Measurements from ENCODE around the gene NIT1. TPM values are rescaled to one million over a fixed set of nuclear protein-coding genes. Genes with fewer than 3 reads are reported as not detected.

Gene NIT1
- total RNA-seq, 2 experiments from 2014 or later, result 34.3 to 39.3 TPM

- Mint-ChIP-seq H3K36me3 (peaks cover under 1% of the 10 kb centered on the region), H3K27me3 (no peaks in the 10 kb centered on the region), H3K4me1 (peaks cover 2% of the 10 kb centered on the region), H3K9me3 (no peaks in the 10 kb centered on the region), H3K27ac (no peak overlapping the region), H3K4me3 (no peak overlapping the region)
- DNase-seq, result no peak
These were observed 23.0 kb downstream of the NIT1 start for GRCh38 chr1:161140755-161141400.

GRCh38 chr1:161145832-161146231, 27.9 kb downstream of the NIT1 start:
- Mint-ChIP-seq H3K27ac (no peak overlapping the region), H3K4me3 (no peak overlapping the region), H3K27me3 (no peaks in the 10 kb centered on the region), H3K9me3 (no peaks in the 10 kb centered on the region), H3K4me1 (no peaks in the 10 kb centered on the region), H3K36me3 (no peaks in the 10 kb centered on the region)
- DNase-seq, result no peak

GRCh38 chr1:161153176-161153575, 35.3 kb downstream of the NIT1 start:
- Mint-ChIP-seq H3K27ac (peak overlapping the region; percentile 85), H3K36me3 (peaks cover 9% of the 10 kb centered on the region), H3K9me3 (no peaks in the 10 kb centered on the region), H3K4me3 (peak overlapping the region; percentile 94), H3K4me1 (peaks cover 10% of the 10 kb centered on the region), H3K27me3 (no peaks in the 10 kb centered on the region)
- no peak for DNase-seq

GRCh38 chr1:161153682-161154337, 35.9 kb downstream of the NIT1 start, which contains the start of gene UFC1:
UFC1 (plus strand) TSS chr1:161153978; CDS start chr1:161153998, 20 bp downstream.
- H3K27me3 Mint-ChIP-seq, result no peaks in the 10 kb centered on the region
- H3K27ac Mint-ChIP-seq, result peak within 1 kb of the TSS; percentile 100
- peaks cover 16% of the 10 kb centered on the region for H3K4me1 Mint-ChIP-seq
- H3K36me3 Mint-ChIP-seq, result peaks cover 9% of the 10 kb centered on the region
- H3K4me3 Mint-ChIP-seq, result peak within 1 kb of the TSS; percentile 94
- peak; percentile 81 for DNase-seq
- no peaks in the 10 kb centered on the region for H3K9me3 Mint-ChIP-seq

GRCh38 chr1:161157867-161158266, 40.0 kb downstream of the NIT1 start:
- no peak for DNase-seq
- H3K36me3 Mint-ChIP-seq, result peaks cover 11% of the 10 kb centered on the region
- H3K27ac Mint-ChIP-seq, result no peak overlapping the region
- no peaks in the 10 kb centered on the region for H3K27me3 Mint-ChIP-seq
- H3K4me3 Mint-ChIP-seq, result no peak overlapping the region
- no peaks in the 10 kb centered on the region for H3K9me3 Mint-ChIP-seq
- peaks cover 39% of the 10 kb centered on the region for H3K4me1 Mint-ChIP-seq

GRCh38 chr1:161158316-161159010, 40.6 kb downstream of the NIT1 start:
- Mint-ChIP-seq H3K27me3 (no peaks in the 10 kb centered on the region), H3K9me3 (no peaks in the 10 kb centered on the region), H3K4me1 (peaks cover 40% of the 10 kb centered on the region), H3K27ac (peak overlapping the region; percentile 86), H3K36me3 (peaks cover 16% of the 10 kb centered on the region), H3K4me3 (peak overlapping the region; percentile 84)
- DNase-seq, result no peak

GRCh38 chr1:161159087-161159912, 41.4 kb downstream of the NIT1 start, which contains the start of gene USP21:
USP21 (plus strand) TSS chr1:161159500; CDS start chr1:161160641, 1,141 bp downstream.
- H3K36me3 Mint-ChIP-seq, result peaks cover 18% of the 10 kb centered on the region
- DNase-seq, result peak; percentile 92
- H3K4me1 Mint-ChIP-seq, result peaks cover 40% of the 10 kb centered on the region
- no peaks in the 10 kb centered on the region for H3K27me3 Mint-ChIP-seq
- peak within 1 kb of the TSS; percentile 84 for H3K4me3 Mint-ChIP-seq
- no peaks in the 10 kb centered on the region for H3K9me3 Mint-ChIP-seq
- H3K27ac Mint-ChIP-seq, result peak within 1 kb of the TSS; percentile 86

GRCh38 chr1:161159913-161160243, 42.0 kb downstream of the NIT1 start:
- Mint-ChIP-seq H3K4me1 (peaks cover 40% of the 10 kb centered on the region), H3K9me3 (no peaks in the 10 kb centered on the region), H3K27ac (peak overlapping the region; percentile 86), H3K4me3 (peak overlapping the region; percentile 84), H3K27me3 (no peaks in the 10 kb centered on the region), H3K36me3 (peaks cover 22% of the 10 kb centered on the region)
- no peak for DNase-seq

GRCh38 chr1:161160671-161161145, 42.8 kb downstream of the NIT1 start:
- no peak for DNase-seq
- H3K9me3 Mint-ChIP-seq, result no peaks in the 10 kb centered on the region
- peak overlapping the region; percentile 84 for H3K4me3 Mint-ChIP-seq
- H3K36me3 Mint-ChIP-seq, result peaks cover 20% of the 10 kb centered on the region
- H3K27me3 Mint-ChIP-seq, result no peaks in the 10 kb centered on the region
- H3K27ac Mint-ChIP-seq, result no peak overlapping the region
- H3K4me1 Mint-ChIP-seq, result peaks cover 41% of the 10 kb centered on the region

GRCh38 chr1:161161652-161162051, 43.7 kb downstream of the NIT1 start:
- Mint-ChIP-seq H3K27ac (peak overlapping the region; percentile 13), H3K36me3 (peaks cover 18% of the 10 kb centered on the region), H3K4me3 (no peak overlapping the region), H3K27me3 (no peaks in the 10 kb centered on the region), H3K4me1 (peaks cover 40% of the 10 kb centered on the region), H3K9me3 (no peaks in the 10 kb centered on the region)
- DNase-seq, result no peak

GRCh38 chr1:161162052-161162451, 44.1 kb downstream of the NIT1 start:
- H3K36me3 Mint-ChIP-seq, result peaks cover 18% of the 10 kb centered on the region
- no peaks in the 10 kb centered on the region for H3K27me3 Mint-ChIP-seq
- peaks cover 42% of the 10 kb centered on the region for H3K4me1 Mint-ChIP-seq
- H3K9me3 Mint-ChIP-seq, result no peaks in the 10 kb centered on the region
- H3K27ac Mint-ChIP-seq, result peak overlapping the region; percentile 13
- no peak overlapping the region for H3K4me3 Mint-ChIP-seq
- no peak for DNase-seq

GRCh38 chr1:161162806-161163205, 44.9 kb downstream of the NIT1 start:
- Mint-ChIP-seq H3K9me3 (no peaks in the 10 kb centered on the region), H3K4me1 (peaks cover 47% of the 10 kb centered on the region), H3K27me3 (no peaks in the 10 kb centered on the region), H3K27ac (no peak overlapping the region), H3K4me3 (no peak overlapping the region), H3K36me3 (peaks cover 16% of the 10 kb centered on the region)
- DNase-seq, result no peak

GRCh38 chr1:161163793-161164192, 45.9 kb downstream of the NIT1 start:
- H3K4me1 Mint-ChIP-seq, result peaks cover 44% of the 10 kb centered on the region
- peaks cover 16% of the 10 kb centered on the region for H3K36me3 Mint-ChIP-seq
- H3K9me3 Mint-ChIP-seq, result no peaks in the 10 kb centered on the region
- no peak for DNase-seq
- H3K4me3 Mint-ChIP-seq, result no peak overlapping the region
- H3K27me3 Mint-ChIP-seq, result no peaks in the 10 kb centered on the region
- H3K27ac Mint-ChIP-seq, result peak overlapping the region; percentile 17

GRCh38 chr1:161164901-161165610, 47.2 kb downstream of the NIT1 start:
- H3K27ac Mint-ChIP-seq, result peak overlapping the region; percentile 94
- H3K36me3 Mint-ChIP-seq, result peaks cover 18% of the 10 kb centered on the region
- no peaks in the 10 kb centered on the region for H3K27me3 Mint-ChIP-seq
- DNase-seq, result no peak
- H3K4me3 Mint-ChIP-seq, result no peak overlapping the region
- no peaks in the 10 kb centered on the region for H3K9me3 Mint-ChIP-seq
- peaks cover 44% of the 10 kb centered on the region for H3K4me1 Mint-ChIP-seq
